ENCODE measurements around the gene GPD1L.

The GPD1L gene

DNA sequence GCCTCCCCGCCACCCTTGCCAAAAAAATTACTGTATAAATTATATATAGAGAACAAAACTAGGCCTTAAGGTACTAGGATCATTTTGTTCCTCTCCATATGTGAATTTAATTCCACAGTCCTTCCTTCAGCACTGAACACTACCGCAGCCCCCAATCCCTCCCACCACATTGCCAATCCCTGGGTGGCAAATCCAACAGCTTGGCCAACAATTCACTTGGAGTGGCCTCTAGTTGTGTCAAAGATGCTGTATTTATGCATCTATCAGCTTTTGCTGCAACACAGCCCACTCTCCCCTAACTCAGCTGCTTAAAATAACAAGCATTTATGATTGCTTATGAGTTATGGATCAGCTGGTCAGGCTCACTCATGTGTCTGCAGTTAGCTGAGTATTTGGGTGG is 18.6 kb downstream of the GPD1L start:
- TF ChIP-seq, protein P1, sequence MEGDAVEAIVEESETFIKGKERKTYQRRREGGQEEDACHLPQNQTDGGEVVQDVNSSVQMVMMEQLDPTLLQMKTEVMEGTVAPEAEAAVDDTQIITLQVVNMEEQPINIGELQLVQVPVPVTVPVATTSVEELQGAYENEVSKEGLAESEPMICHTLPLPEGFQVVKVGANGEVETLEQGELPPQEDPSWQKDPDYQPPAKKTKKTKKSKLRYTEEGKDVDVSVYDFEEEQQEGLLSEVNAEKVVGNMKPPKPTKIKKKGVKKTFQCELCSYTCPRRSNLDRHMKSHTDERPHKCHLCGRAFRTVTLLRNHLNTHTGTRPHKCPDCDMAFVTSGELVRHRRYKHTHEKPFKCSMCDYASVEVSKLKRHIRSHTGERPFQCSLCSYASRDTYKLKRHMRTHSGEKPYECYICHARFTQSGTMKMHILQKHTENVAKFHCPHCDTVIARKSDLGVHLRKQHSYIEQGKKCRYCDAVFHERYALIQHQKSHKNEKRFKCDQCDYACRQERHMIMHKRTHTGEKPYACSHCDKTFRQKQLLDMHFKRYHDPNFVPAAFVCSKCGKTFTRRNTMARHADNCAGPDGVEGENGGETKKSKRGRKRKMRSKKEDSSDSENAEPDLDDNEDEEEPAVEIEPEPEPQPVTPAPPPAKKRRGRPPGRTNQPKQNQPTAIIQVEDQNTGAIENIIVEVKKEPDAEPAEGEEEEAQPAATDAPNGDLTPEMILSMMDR (IDR thresholded peaks at IDR 0.05; ENCODE audit: low read depth, low read length) = no peak
- H3K4me3 ChIP-seq (ENCODE audit: low read depth, low read length) = no peak overlapping the region

DNA sequence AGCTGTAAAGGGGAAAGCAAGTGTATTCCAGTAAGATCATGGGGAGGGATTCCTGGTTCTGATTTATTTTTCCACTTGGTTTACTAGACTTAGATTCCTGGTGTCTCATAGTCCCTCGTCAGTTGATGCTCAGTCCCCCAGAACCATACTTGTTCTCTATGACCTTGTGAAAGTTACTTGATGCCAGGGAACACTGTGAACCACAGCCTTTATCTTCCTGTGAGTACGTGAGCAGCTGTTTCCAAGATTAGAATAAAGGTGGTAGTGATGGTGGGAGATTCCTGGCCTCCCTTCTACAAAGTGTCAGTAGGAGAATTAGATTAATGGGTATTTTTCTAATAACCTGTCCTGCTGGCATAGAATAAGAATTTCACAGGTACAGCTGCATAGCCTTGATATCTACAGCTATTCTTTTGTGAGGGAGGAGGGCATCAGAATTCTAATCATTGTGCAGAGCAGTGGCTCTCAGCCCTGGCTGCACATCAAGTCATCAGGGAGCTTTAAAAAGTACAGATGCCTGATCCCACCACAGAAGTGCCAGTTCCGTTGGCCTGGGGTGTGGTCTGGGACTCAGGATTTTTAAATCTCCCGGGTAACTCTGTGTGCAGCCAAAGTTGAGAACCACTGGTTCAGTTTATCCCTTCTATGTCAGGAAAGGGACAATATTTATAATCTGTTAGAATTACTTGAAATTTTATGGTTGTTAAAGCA is 20.0 kb downstream of the GPD1L start:
- no peak overlapping the region for H3K4me3 ChIP-seq (ENCODE audit: low read depth, low read length)
- TF ChIP-seq, protein P1 (IDR thresholded peaks at IDR 0.05; ENCODE audit: low read depth, low read length) = no peak

DNA sequence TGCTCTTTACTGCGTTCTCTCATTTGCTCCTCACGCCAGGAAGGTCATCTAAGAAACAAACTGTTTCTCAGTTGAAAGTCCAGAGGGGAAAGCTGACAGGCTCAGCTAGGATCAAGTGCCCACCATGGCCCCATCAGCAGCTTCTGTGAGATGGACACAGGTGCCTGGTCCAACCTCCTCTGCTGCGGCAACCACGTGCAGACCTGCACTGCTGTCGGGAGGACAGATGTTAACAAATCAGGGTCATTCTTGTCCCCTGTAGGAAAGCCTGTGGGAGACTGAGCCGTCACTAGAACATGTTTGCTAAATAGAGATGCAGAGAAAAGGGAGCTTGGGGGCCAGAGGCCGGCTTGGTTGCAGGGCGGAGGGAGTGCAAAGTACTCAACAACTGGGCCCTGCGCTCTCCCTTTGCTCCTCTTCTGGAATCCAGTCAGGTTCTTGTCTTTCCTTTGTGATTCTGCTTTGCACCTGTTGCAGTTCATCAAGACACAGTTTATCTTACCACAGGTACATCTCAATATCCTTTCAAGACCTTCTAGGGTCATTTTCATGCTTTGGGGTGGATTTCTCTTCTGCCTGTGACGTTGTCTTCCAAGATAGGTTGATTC is 20.9 kb downstream of the GPD1L start:
- no peak overlapping the region for H3K4me3 ChIP-seq (ENCODE audit: low read depth, low read length)
- TF ChIP-seq, protein P1 (IDR thresholded peaks at IDR 0.05; ENCODE audit: low read depth, low read length) = no peak

DNA sequence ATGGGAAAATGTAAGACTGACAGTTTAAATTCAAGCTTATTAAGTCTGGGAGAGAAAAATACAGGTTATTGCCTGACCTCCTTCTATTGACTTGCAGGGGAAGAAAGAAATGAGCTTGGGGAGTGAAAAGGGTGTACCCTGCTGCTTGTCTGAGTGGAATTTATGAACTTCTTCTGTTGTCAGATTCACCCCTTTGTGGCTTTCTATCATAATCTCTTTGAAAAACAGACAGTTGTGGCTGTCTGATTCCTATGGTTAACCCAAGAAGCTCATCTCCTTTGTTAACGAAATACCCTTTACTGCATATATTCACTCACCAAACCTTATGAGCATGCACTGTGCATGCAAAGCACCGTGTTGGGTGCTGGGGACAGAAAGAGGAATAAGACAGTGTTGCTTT is 22.5 kb downstream of the GPD1L start:
- TF ChIP-seq, protein P1 (IDR thresholded peaks at IDR 0.05; ENCODE audit: low read depth, low read length) = no peak
- H3K4me3 ChIP-seq (ENCODE audit: low read depth, low read length) = no peak overlapping the region

DNA sequence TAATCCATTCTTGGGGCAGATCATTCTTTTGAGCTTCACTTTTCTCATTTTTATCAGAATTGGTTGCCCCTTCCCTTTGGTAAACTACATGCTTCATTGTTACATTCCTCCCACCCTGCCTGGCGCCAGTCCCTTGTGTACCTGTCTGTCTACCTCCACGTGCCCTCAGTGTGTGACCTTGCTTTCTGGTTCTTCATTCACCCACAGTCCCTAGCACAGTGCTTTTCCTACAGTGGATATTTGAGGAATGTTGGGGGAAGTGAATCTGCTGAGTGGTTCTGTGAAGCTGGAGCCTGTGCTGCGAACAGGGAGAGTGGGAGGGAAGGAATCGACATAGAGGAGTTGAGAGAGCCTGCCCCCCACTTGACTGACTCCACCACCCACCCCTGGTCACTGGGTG is 23.4 kb downstream of the GPD1L start:
- TF ChIP-seq, protein P1 (IDR thresholded peaks at IDR 0.05; ENCODE audit: low read depth, low read length) = no peak
- no peak overlapping the region for H3K4me3 ChIP-seq (ENCODE audit: low read depth, low read length)

DNA sequence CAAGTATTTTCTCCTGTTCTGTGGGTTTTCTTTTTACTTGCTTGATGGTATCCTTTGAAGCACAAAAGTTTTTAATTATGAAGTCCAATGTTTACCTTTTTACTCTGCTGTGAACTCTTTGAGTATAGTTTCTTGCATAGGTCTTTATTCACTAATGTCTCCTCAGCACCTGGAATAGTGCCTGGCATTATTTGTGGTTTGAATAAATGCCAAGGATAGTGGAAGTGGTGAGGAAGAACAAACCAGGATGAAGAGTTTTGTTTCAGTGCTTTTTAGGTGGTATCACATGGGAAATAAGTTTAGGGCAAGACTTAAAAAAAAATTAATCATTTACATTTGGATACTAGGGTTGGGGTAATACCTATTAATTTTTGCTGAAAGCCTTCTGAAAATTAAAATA is 25.7 kb downstream of the GPD1L start:
- TF ChIP-seq, protein P1 (IDR thresholded peaks at IDR 0.05; ENCODE audit: low read depth, low read length) = no peak
- no peak overlapping the region for H3K4me3 ChIP-seq (ENCODE audit: low read depth, low read length)

DNA sequence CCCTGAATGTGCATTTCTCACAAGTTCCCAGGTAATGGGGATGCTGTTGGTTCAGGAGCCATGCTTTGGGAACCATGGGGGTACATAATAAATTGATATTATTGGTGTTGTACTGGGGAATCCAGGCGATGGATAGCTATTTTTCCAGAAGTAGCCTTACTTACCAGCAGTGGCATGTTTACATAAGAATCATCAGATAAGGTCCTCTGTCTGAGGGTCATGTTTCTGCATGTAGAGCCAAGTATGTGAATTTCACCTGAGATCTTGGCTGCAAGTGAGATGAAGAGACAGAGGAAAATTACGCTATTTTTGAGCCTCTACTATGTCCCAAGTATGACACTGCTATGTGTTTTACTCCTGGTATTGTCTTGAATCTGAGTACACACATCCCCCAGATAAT is 26.3 kb downstream of the GPD1L start:
- H3K4me3 ChIP-seq (ENCODE audit: low read depth, low read length) = no peak overlapping the region
- TF ChIP-seq, protein P1 (IDR thresholded peaks at IDR 0.05; ENCODE audit: low read depth, low read length) = no peak

Measured in WI38 (cell line).